Mucosa of descending colon (tissue), 3 donors: ENCODE results near the gene PWP2. TPM values are rescaled to one million over a fixed set of nuclear protein-coding genes. Genes with fewer than 3 reads are reported as not detected.

Experiments
- ATAC-seq: fragments of 200-7000 bp; cut with Tn5 transposase; one replicate; pipeline ENCODE4 v1.9.1; 2020; ENCODE audit warnings: mild to moderate bottlenecking, moderate library complexity
- DNase-seq, 3 donors: peaks; one replicate each; pipeline ENCODE4 v3.0.0-alpha.2; 2020
- H3K36me3 ChIP-seq: fragments of 200-600 bp; one replicate; pipeline ENCODE4 v1.8.0; 2021; ENCODE audit warnings: low read depth, mild to moderate bottlenecking
- H3K4me1 ChIP-seq: fragments of 200-600 bp; one replicate; pipeline ENCODE4 v1.8.0; 2021; ENCODE audit warnings: low read depth, mild to moderate bottlenecking
- H3K4me3 ChIP-seq: fragments of 200-600 bp; one replicate; pipeline ENCODE4 v1.8.0; 2021; ENCODE audit warnings: mild to moderate bottlenecking
- H3K9me3 ChIP-seq: fragments of 200-600 bp; one replicate; pipeline ENCODE4 v1.8.0; 2021; ENCODE audit warnings: mild to moderate bottlenecking
- CTCF ChIP-seq: fragments of 200-600 bp; IDR thresholded peaks from one replicate; pipeline ENCODE4 v1.8.0; 2022; ENCODE audit warnings: antibody characterized with exemption, mild to moderate bottlenecking
- intact Hi-C, 2 donors: fragments of 100-400 bp; cut with DNase I in 1 of 2; cut with micrococcal nuclease in 1 of 2; formaldehyde crosslinking; loops; one replicate each; pipeline versions ENCODE4 v1.11.0 to v1.11.1; 2022; cut with DNase I, micrococcal nuclease
- total RNA-seq, 3 donors: library from RNA; stranded (reverse); fragmentation: NEBNext Ultra II Directional in 2 of 3; extraction: Animal tissue kit (Norgen Biotek cat#: 25700) in 2 of 3; gene quantifications; one replicate each; pipeline versions ENCODE4 v1.2.1 to v1.2.4, GENCODE V29; 2021 to 2023
- donor health status: DM: no; HTN: no; CAD: no; lungs with moderate emphysema.
- donor health status: DM: no; HTN: no; CAD: no.
- donor health status: DM: no; HTN: yes; CAD: no.

PWP2 gene
- total RNA-seq, 3 donors from 2014 or later: 3.0 to 10.4 (median 4.5) TPM

- TF ChIP-seq CTCF: no peak
- Histone ChIP-seq H3K4me1 (no peaks in the 10 kb centered on the region), H3K9me3 (no peaks in the 10 kb centered on the region), H3K4me3 (no peak overlapping the region), H3K36me3 (peaks cover 5% of the 10 kb centered on the region)
- ATAC-seq (no peak), DNase-seq (no peak)
- intact Hi-C loops: no loop called here
Observed at GRCh38 chr21:44078411-44078981, 28.7 kb upstream of the PWP2 start.

DNA sequence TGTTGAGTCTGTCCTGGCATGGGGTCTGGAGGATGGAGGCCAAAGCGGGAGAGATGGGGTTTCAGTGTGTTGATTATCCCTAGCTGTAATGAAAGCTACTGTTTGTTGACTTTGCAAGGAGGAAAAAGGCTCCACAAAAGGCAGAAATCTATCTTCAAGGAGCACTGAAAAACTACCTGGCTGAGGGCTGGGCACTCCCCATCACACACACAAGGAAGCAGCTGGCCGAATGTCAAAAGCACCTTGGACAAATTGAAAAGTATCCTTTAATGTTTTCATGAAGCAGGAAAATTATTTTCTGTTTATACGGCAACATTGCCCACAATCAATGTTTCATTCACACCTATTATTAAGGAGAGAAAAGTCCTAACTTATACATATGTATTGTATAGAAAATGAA is 27.8 kb upstream of the PWP2 start:
- H3K4me3 ChIP-seq: no peak overlapping the region
- DNase-seq: no peak
- ATAC-seq: no peak
- no peaks in the 10 kb centered on the region for H3K9me3 ChIP-seq
- H3K4me1 ChIP-seq: no peaks in the 10 kb centered on the region
- H3K36me3 ChIP-seq: peaks cover 5% of the 10 kb centered on the region
- intact Hi-C loops: no loop called here
- no peak for TF ChIP-seq CTCF

DNA sequence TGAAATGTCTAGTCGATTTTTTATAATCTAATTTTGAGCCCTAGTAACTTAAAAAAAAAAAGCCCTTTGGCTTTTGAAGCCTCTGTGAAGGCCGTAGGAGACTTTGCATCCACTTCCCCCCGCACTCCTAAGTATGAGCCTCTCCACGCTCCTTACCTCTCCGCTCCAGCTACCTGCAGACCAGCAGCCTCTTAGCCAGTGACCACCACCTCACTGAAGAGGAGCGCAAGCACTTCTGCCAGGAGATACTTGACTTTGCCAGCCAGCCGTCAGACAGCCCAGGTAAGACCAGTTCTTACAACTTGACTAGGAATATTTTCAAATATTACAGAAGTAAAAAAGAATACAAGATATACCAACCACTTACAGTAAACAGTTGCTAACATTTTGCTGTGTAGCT is 27.4 kb upstream of the PWP2 start:
- ATAC-seq (no peak), DNase-seq (no peak)
- intact Hi-C loops: no loop called here
- Histone ChIP-seq H3K4me1 (no peaks in the 10 kb centered on the region), H3K4me3 (no peak overlapping the region), H3K9me3 (no peaks in the 10 kb centered on the region), H3K36me3 (peaks cover 5% of the 10 kb centered on the region)
- no peak for TF ChIP-seq CTCF

DNA sequence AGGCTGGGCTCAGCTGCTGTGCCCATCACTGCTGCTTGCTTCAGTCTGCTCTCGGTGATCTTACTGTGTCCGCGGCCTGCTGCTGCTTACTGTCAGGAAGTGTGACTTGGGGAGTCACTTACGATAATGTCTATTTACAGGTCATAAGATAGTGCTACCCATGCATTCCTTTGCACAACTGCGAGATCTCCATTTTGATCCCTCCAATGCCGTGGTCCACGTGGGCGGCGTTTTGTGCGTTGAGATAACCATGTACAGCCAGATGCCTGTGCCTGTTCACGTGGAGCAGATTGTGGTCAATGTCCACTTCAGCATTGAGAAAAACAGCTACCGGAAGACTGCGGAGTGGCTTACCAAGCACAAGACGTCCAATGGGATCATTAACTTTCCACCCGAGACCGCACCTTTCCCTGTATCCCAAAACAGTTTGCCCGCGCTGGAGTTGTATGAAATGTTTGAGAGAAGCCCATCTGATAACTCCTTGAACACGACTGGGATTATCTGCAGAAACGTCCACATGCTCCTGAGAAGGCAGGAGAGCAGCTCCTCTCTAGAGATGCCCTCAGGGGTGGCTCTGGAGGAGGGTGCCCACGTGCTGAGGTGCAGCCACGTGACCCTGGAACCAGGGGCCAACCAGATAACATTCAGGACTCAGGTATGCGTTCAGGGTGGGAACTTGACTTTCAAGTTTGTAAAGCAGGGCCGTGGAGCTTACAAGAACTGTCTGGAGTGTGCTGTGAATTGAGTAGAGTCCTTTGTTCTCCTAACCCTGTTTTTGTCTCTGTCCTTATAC is 24.4 kb upstream of the PWP2 start:
- Histone ChIP-seq H3K9me3 (no peaks in the 10 kb centered on the region), H3K36me3 (peaks cover 3% of the 10 kb centered on the region), H3K4me1 (peaks cover 7% of the 10 kb centered on the region), H3K4me3 (no peak overlapping the region)
- ATAC-seq: no peak
- intact Hi-C loops: no loop called here
- no peak for DNase-seq
- no peak for TF ChIP-seq CTCF

DNA sequence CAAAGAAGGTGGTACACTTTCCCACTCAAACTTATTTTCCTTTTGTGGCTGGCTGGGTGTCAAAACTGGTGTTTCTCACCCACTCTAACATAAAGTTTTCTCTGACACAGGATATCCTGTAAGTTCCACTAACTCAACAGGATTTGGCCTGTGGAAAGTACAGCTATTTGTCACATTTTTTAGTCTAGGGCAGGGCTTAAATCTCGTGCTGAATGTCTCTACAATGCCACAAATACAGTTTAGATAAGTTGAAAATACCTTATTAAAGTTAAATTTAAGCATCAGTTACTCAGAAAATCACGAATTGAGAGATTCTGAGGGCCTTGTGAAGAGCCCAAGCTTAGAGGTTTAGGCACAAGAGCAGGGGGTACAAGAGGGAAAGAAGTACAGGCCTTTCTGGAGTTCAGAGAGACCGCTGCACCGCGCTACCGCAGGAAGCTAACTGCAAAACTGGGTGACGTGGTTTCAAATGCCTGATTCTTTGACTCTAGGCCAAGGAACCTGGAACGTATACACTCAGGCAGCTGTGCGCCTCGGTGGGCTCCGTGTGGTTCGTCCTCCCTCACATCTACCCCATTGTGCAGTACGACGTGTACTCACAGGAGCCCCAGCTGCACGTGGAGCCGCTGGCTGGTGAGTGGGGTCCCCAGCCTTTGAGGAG is 23.4 kb upstream of the PWP2 start:
- Histone ChIP-seq H3K4me3 (no peak overlapping the region), H3K4me1 (peaks cover 17% of the 10 kb centered on the region), H3K9me3 (no peaks in the 10 kb centered on the region), H3K36me3 (no peaks in the 10 kb centered on the region)
- DNase-seq: peak in 2 of 3 donors; percentile 37 to 68
- peak; percentile 30 for ATAC-seq
- no peak for TF ChIP-seq CTCF
- intact Hi-C loops: no loop called here
